Measurements from ENCODE around the gene MAP4K5.

DNA sequence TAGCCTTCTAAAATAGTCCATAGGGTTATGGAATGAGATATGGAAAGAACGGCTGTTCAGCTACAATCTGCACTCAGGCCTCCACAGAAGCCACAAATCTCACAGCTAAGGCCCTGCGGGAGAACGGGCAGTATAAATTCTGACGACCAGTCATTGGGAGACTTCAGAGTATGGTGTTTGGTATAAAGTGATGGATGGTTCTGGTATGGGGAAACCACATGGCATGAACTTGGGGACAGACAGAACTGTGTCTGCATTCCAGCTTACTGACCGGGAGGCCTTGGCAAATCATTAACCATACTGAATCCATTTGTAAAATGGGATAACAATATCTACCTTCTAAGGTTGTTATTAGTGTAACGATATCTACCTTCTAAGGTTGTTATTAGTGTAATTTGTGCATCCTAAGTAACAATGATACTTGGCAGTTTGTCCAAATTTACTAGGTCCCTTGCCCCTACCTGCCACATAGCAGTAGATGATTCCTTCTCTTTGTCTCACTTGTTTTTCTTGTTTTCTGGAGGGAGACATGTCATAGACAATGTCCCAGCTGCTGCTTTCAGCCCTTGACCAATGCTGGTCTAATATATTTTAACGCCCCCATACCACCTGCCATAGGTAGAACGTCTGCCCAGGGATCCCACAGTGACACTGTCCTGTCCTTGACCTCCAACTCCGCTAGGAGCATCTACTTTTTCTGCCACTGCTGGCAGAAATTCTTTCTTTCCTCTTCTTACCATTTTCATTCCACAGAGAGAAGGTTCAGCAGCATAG is 142.5 kb downstream of the MAP4K5 start:
- TF ChIP-seq, protein P1, sequence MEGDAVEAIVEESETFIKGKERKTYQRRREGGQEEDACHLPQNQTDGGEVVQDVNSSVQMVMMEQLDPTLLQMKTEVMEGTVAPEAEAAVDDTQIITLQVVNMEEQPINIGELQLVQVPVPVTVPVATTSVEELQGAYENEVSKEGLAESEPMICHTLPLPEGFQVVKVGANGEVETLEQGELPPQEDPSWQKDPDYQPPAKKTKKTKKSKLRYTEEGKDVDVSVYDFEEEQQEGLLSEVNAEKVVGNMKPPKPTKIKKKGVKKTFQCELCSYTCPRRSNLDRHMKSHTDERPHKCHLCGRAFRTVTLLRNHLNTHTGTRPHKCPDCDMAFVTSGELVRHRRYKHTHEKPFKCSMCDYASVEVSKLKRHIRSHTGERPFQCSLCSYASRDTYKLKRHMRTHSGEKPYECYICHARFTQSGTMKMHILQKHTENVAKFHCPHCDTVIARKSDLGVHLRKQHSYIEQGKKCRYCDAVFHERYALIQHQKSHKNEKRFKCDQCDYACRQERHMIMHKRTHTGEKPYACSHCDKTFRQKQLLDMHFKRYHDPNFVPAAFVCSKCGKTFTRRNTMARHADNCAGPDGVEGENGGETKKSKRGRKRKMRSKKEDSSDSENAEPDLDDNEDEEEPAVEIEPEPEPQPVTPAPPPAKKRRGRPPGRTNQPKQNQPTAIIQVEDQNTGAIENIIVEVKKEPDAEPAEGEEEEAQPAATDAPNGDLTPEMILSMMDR (IDR thresholded peaks at IDR 0.05 in 2 of 3, conservative IDR thresholded peaks at IDR 0.05 in 1 of 3; ENCODE audit: borderline replicate concordance in 1 of 3, insufficient read depth in 1 of 3, low read depth in 2 of 3, low read length in 2 of 3) = no peak
- no peak for TF ChIP-seq JUND (IDR thresholded peaks at IDR 0.05)
